Measurements from ENCODE around the gene ACACB.

ACACB gene

DNA sequence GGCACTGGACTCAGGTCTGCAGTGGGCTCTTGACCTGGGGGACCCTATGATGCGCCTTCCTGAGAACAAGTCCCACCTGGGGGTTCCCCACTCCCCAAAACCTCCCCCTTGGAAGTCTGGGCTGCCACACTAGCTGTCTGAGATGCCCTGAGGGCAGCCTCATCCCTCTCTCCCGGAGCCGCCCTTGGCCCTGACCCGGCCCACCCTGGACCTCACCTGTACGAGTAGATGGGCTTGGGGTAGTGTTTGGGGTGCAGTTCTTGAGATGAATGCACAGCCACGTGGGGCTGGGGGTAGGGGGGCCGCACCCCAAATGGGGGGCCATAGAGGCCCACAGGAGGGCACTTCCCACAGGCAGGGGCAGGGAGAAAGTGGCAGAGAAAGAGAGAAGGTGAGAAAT lies 170.8 kb downstream of the ACACB start:
- no peaks in the 10 kb centered on the region for H3K9me3 Mint-ChIP-seq
- no peak overlapping the region for H3K4me3 Mint-ChIP-seq
- H3K27ac Mint-ChIP-seq = no peak overlapping the region
- peaks cover 22% of the 10 kb centered on the region for H3K27me3 Mint-ChIP-seq (ENCODE audit: low read depth, poor library complexity)
- TF ChIP-seq, protein P1, sequence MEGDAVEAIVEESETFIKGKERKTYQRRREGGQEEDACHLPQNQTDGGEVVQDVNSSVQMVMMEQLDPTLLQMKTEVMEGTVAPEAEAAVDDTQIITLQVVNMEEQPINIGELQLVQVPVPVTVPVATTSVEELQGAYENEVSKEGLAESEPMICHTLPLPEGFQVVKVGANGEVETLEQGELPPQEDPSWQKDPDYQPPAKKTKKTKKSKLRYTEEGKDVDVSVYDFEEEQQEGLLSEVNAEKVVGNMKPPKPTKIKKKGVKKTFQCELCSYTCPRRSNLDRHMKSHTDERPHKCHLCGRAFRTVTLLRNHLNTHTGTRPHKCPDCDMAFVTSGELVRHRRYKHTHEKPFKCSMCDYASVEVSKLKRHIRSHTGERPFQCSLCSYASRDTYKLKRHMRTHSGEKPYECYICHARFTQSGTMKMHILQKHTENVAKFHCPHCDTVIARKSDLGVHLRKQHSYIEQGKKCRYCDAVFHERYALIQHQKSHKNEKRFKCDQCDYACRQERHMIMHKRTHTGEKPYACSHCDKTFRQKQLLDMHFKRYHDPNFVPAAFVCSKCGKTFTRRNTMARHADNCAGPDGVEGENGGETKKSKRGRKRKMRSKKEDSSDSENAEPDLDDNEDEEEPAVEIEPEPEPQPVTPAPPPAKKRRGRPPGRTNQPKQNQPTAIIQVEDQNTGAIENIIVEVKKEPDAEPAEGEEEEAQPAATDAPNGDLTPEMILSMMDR (IDR thresholded peaks at IDR 0.05) = no peak
- peaks cover 15% of the 10 kb centered on the region for H3K4me1 Mint-ChIP-seq
- DNase-seq = no peak
- no peaks in the 10 kb centered on the region for H3K36me3 Mint-ChIP-seq (ENCODE audit: low read depth)

DNA sequence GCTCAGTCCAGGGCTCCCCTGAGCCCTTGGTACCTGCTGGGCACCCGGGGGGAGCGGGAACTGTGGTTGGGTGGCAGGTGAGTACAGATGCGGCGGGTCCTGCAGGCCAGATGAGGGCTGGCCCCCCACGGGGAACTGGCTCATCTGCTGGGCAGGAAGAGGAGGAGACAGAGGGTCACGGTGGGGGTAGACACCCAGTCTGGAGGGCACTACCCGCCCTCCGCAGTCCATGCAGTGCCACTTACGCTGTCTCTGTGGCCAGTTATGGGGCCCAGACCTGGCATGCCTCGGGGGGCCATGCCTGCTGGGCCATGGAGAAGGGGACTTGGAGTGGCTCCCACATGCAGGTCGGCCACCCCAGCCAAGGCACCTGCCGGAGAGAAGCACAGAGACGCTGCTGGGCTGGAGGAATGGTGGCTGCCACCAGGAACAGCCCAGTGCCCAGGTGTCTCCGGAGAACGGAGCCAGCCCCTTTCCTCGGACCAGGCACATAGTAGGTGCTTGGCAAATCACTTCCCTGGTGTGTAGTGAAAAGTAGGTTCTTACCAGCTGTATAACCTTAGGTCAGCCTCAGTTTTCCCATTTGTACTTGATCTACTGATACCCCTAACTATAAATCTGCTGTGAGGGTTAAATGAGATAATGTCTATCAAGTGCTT lies 171.6 kb downstream of the ACACB start:
- Mint-ChIP-seq H3K27me3 (ENCODE audit: low read depth, poor library complexity) (peaks cover 24% of the 10 kb centered on the region), H3K4me3 (no peak overlapping the region), H3K9me3 (no peaks in the 10 kb centered on the region), H3K27ac (no peak overlapping the region), H3K36me3 (ENCODE audit: low read depth) (no peaks in the 10 kb centered on the region), H3K4me1 (peaks cover 17% of the 10 kb centered on the region)
- TF ChIP-seq, protein P1 (IDR thresholded peaks at IDR 0.05) = no peak
- DNase-seq = no peak

DNA sequence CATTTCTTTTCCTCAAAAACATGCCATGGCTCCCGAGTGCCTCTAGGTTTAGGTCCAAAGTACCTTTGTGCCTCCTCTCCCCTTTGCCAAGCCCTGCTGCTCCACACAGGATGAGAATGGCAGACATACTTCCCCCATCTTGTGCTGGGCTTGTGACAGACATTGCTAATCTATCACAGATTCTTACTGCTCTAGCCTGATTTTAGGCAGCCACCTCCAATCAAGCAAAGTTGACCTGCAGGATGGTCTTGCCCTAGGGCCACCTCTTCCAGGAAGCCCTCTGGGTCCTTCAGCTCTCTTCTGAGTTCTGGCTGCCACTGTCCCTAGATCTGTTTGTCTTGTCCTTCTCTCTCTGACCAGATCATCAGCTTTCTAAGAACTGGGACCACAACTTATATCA lies 172.2 kb downstream of the ACACB start:
- Mint-ChIP-seq H3K27ac (no peak overlapping the region), H3K4me1 (peaks cover 21% of the 10 kb centered on the region), H3K36me3 (ENCODE audit: low read depth) (no peaks in the 10 kb centered on the region), H3K27me3 (ENCODE audit: low read depth, poor library complexity) (peaks cover 27% of the 10 kb centered on the region), H3K9me3 (no peaks in the 10 kb centered on the region), H3K4me3 (no peak overlapping the region)
- TF ChIP-seq, protein P1 (IDR thresholded peaks at IDR 0.05) = no peak
- no peak for DNase-seq

DNA sequence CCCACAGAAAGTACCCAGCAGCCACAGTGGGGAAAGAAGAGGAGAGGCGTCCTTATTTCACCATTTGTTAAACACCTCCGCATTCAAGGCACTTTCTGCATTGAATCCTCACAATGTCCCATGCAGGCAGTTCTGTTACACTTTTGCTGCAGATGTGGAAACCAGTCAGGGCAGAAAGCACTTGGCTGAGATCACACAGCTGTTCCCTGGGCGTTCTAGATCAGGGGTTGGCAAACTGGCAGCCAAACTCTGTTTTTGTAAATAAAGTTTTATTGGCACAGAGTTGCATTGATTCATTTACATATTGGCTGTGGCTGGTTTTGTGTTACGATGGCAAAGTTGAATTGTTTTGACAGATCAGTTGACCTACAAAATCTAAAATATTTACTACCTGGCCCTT lies 172.6 kb downstream of the ACACB start:
- H3K4me3 Mint-ChIP-seq = no peak overlapping the region
- peaks cover 21% of the 10 kb centered on the region for H3K4me1 Mint-ChIP-seq
- DNase-seq = no peak
- peaks cover 27% of the 10 kb centered on the region for H3K27me3 Mint-ChIP-seq (ENCODE audit: low read depth, poor library complexity)
- H3K9me3 Mint-ChIP-seq = no peaks in the 10 kb centered on the region
- no peaks in the 10 kb centered on the region for H3K36me3 Mint-ChIP-seq (ENCODE audit: low read depth)
- TF ChIP-seq, protein P1 (IDR thresholded peaks at IDR 0.05) = no peak
- H3K27ac Mint-ChIP-seq = no peak overlapping the region

DNA sequence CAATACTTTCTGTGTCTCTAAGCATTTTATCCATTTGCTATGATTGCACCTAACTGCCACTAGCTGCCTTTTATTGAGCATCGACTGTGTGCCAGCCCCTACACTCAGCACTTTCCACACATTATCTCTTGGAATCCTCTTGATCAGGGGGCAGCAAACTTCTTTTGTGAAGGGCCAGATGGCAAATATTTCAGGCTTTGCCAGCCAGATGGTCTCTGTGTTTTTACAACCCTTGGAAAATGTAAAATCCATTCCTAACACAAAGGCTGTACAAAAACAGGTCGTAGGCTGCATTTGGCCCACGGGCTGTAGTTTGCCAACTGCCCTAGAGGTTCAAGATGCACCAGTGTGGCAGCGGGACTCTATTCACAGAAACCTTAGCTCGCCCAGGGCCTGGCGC lies 173.2 kb downstream of the ACACB start:
- TF ChIP-seq, protein P1 (IDR thresholded peaks at IDR 0.05) = no peak
- no peak overlapping the region for H3K4me3 Mint-ChIP-seq
- peaks cover 21% of the 10 kb centered on the region for H3K4me1 Mint-ChIP-seq
- H3K36me3 Mint-ChIP-seq (ENCODE audit: low read depth) = no peaks in the 10 kb centered on the region
- DNase-seq = no peak
- H3K9me3 Mint-ChIP-seq = no peaks in the 10 kb centered on the region
- H3K27ac Mint-ChIP-seq = no peak overlapping the region
- peaks cover 25% of the 10 kb centered on the region for H3K27me3 Mint-ChIP-seq (ENCODE audit: low read depth, poor library complexity)

DNA sequence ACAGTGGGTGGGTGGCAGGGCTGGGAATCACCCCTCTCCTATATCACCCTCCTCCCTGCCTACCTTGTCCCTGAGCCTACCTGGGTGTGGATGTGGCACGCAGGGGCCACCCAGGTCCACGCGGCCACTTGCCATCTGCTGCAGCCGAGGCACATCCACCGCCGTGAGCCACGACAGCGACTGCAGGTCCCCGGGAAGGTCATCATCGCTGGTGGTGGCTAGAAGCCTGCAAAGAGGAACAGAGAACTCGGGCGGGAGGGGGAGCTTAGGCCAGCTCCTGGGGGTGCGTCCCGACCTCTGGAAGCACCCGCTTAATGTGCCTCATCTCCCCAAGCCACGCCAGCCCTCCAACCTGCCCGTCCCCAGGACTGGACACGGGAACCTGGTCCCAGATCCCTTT lies 173.7 kb downstream of the ACACB start:
- TF ChIP-seq, protein P1 (IDR thresholded peaks at IDR 0.05) = no peak
- peaks cover 30% of the 10 kb centered on the region for H3K27me3 Mint-ChIP-seq (ENCODE audit: low read depth, poor library complexity)
- no peak overlapping the region for H3K27ac Mint-ChIP-seq
- H3K4me3 Mint-ChIP-seq = no peak overlapping the region
- DNase-seq = no peak
- H3K4me1 Mint-ChIP-seq = peaks cover 21% of the 10 kb centered on the region
- no peaks in the 10 kb centered on the region for H3K9me3 Mint-ChIP-seq
- no peaks in the 10 kb centered on the region for H3K36me3 Mint-ChIP-seq (ENCODE audit: low read depth)
